ENCODE results near the gene SAMD9. TPM values are rescaled to one million over a fixed set of nuclear protein-coding genes. Genes with fewer than 3 reads are reported as not detected.
"Not testable (repeated sequence)": the region's sequence is repeated elsewhere in the genome, so short reads cannot be mapped to it uniquely, and the experiment has no call there.

The SAMD9 gene
- 131 and 132 TPM in 2 replicates for total RNA-seq (2014; rRNA removed; shearing (Covaris generic))

DNA sequence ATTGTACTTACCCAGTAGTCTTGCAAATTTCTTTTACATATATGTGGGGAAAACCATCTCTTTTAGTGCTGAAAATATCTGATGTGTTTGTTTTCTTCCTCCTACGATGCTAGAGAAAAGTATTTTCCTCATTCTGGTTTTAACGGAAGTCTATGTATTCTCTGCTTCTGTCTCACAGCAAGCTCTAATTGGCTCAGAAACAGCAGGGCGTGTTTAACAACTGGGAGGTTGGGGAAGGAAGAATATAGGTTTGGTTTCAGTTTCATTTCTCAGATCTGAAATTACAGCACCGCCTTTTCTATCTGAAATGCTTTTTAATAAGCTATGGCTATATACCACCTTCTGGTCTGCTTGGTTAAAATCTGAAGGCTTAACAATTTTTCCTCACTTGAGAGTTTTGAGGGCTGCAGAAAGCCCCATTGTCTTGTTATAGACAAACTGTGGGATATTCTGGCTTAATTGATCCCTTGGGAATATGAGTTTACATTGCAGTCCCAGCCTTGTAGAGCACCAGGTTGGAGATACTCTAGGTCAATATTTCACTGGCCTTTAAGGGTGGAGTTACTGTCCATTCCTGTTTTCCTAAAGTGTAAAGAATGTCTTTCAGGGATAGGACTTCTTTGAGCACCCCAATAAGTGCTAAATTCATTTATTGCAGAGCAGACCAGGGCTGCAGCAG lies at the start of gene SAMD9:
Gene SAMD9, minus strand, starts transcription at position 128 of the 679 bp plus-strand sequence. CDS start 11,882 bp downstream, outside the sequence.
- peak; percentile 97 for DNase-seq (ENCODE audit: low read depth)

DNA sequence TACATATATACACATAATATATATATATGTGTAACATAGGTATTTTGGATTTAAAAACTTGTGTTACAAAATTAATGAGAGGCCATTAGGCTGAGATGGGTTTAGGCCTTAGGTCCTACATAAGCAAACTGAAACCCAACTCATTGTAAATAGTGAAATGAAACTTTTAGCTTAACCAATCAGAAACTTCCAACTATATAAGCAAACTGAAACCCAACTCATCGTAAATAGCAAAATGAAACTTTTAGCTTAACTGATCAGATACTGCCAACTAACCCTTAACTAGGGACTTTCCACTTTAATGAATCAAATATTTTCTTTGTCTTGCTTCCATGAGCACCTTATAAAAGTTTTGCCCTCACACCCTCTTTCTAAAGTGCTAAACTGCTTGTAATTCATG lies 47.7 kb upstream of the SAMD9 start:
- DNase-seq (ENCODE audit: low read depth), result peak; percentile 47

DNA sequence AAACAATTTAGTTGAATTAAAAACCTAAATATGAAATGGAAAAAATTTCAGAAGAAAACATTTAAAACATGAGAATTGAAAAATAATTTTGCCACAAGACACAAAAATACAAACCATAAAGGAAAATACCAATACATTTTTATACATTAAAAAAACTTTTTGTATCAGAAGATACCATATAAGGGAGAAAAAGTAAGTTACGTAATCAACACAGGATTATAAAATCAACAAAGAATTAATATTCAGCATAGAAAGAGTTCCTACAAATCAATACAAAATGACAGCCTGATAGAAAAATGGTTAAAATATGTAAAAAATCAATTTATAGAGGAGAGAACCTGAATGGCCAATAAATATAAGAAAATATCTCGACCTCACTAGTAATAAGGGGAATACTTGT lies 47.0 kb upstream of the SAMD9 start:
- DNase-seq (ENCODE audit: low read depth), result no peak

DNA sequence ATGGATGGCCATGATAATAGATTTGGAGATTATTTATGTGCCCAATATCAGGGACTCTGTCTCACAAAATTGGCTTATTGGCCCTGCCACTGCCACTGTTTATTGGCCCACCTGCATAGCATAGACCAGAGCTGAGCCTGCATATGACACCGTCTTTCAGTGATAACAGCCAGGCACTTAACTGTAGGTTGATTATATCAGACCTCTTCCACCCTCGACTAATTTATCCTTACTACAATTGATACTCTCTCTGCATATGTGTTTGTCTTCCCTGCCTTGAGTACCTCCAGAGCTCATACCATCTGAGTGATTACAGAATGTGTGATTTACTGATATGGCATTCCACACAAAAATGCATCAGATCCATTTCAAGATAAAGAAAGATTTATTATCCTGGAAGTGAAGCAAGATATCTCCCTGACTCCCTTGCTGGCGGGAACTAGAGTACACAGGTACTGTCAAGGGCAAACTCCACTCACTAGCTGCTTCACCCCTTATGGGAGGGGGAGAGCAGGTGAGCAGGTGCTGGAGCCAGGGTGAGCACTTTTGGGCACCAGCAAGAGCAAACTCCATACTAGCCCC lies 43.5 kb upstream of the SAMD9 start:
- peak; percentile 73 for DNase-seq (ENCODE audit: low read depth)

DNA sequence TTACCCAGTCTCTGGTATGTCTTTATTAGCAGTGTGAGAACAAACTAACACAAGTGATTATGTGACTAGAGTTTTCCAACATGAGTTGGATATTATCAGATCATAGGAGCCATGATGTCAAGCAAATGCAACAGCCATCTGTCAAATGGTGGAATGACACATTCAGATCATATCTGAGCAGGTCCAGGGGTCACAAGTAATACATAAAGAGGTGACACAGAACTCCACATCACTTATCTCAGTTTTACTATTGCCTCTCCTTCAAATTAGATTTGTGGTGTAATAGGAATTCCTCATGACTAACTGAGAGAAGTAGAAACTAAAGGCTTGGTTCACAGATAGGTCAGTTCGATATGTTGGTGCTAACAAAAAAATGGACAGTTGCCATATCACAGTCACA lies 42.6 kb upstream of the SAMD9 start:
- DNase-seq (ENCODE audit: low read depth), result peak; percentile 94

DNA sequence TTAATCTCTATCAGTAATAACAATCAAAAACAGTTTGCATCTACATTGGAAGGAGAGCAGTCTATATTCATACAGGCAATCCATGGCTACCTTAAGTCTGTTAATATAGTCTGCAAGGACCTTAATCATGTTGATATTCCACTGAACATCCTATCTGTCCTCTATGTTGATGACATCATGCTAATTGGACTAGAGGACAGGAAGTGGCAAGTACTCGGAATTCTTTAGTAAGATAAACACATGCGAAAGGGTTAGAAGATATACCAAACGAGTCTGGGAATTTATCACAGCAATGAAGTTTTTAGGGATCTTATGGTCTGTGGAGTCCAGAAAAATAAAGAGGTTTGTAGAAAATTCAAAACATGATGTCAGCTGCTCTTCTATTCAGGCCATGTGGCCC lies 41.7 kb upstream of the SAMD9 start:
- DNase-seq (ENCODE audit: low read depth), result peak; percentile 78

DNA sequence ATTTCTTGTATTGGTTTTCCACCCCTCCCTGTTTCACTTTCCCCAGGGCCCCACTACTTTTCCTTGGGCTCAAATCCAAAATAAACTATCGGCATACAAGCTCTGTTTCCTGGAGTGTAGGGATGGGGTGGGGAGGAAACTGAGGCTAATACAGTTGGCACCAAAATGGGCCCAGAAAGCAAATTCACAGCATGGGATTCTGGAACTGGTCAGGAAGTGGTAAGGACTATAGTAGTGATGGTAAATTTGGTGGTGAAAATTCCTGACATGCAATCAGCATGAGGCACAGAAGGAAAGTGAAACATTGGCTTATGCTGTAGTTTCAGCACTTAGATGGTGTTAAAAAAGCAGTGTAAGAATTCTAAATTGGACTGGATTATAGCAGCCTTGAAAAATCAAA lies 39.1 kb upstream of the SAMD9 start:
- peak; percentile 84 for DNase-seq (ENCODE audit: low read depth)

DNA sequence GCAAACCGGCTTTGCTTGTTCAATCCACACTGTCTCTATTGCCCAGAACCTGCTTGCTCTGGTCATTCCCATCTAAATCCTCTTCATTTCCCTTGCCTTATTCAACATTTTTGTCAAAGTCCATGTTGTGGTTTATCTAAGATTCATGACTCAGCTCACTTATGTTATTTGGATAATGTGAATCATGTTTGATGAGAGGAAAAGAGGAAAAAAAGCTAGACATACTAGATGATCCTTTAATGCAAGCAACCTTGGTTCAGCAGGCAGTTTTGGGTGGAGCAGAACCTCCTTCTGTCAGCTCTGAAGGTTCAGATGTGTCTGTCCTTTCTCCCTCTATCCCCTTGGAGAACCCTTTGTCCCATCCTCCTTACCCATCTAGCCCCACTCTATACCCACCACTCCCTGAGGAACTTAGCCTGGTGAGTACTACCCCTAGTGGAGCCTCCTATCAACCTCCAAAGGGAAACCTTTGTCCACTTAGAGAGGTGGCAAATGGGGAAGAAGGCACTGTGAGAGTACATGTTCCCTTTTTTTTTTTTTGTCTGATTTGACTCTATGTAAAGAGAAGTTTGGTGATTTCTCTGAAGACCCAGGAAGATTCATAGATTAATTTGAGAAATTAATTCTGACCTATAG lies 32.5 kb upstream of the SAMD9 start:
- peak; percentile 87 for DNase-seq (ENCODE audit: low read depth)

DNA sequence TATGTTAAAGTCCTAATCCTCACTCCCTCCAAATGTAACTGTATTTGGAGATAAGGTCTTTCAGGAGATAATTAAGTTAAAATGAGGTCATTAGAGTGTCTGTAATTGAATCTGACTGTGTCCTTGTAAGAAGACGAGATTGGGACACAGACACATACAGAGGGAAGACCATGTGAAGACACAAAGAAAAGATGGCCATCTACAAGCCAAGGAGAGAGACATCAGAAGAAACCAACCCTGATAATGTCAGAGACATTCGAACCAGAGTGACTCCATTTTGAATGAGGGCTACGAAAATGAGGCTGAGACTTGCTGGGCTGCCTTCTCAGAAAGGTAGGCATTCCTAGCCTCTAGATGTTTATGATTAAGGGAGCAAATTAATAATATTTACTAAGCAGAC lies 30.9 kb upstream of the SAMD9 start:
- DNase-seq (ENCODE audit: low read depth), result no peak

DNA sequence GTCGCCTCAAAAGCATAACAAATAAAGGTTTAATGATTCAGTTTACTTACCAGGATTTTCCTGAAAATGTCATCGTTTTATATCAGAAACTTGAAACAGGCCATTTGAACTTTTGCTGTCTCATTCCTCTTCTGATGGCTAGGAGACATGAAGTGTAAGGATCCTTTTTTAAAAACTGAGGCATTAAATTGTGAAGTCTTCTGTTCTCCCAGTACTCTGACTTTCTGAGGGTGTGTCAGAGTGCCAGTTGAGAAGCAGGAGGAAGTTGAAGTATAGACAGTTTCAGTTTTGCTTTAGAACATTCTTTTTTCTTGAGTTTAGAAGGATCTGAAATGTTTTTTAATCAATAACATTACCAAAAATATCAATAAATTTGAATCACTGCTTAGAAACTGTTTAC lies 30.4 kb upstream of the SAMD9 start, which contains the start of gene SAMD9L:
Gene SAMD9L, minus strand, starts transcription at position 242 of the 400 bp plus-strand sequence. CDS start 12,414 bp downstream, outside the sequence.
- DNase-seq (ENCODE audit: low read depth), result peak; percentile 70

DNA sequence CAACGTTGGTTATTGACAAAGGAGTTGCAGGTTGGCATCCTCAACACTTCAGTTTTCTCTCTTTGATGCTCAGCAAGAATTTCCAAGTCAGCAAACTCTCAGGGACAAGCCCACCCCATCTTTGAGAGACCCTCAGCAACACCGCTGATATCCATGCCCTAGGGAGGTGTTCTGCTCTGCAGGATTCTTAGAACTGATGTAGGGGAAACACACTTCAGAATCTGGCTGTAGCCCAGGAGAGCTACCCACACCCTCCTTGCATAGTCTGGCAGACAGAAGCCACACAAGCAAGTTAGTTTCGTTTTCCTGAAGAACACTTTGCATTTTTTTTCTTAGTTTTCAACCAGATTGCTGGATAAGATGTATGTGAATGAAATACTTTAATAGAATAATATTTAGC lies 29.6 kb upstream of the SAMD9 start:
- DNase-seq (ENCODE audit: low read depth), result peak; percentile 84

DNA sequence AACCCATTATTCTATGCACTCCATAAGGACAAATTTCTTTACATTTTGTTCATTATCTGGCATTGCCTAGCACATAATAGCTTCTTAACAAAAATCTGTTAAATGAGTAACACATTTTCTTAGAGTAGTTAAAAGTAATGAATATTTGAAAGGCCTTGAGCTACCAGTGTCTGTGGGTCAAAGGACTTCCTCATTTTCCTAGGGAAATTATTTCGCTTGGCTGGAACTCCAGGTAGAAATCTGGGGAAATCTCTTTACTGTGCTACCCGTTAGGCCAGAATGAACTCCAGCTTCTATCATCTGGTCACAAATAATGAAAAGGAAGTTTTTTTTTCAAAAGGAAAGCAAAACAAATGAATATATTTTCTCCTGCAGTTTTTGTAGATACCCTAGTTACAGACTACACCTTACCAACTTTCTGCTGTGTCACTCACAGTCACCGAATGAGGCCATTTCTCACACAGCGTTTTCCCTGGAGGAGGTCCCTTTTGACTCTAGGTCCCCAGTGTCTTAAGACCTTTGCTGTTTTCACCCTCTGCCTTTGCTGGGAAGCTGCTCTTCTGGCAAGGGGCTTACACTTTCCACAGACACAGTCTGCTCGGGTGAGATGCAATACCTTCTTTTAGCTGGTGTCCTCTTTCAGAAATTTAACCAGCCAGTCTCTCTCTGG lies 28.8 kb upstream of the SAMD9 start:
- DNase-seq (ENCODE audit: low read depth), result peak; percentile 48

DNA sequence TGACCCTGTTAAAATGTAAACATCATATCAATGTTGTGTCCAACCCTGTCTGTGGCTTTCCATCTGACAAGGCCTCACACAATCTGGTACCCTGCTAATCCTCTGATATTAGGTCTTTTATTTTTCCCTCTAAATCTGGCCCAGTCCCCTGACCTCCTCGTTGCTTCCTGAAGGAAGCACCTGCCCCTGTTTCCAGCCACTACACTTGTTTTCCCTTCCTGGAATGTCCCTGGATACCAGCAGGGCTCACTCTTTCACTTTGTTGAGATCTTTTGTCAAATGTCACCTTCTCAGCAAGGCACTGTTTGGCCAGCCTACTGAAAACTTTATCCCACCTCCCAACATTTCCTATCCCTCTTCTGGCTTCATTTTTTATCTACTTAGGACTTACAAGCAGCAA lies 28.3 kb upstream of the SAMD9 start:
- peak; percentile 36 for DNase-seq (ENCODE audit: low read depth)

DNA sequence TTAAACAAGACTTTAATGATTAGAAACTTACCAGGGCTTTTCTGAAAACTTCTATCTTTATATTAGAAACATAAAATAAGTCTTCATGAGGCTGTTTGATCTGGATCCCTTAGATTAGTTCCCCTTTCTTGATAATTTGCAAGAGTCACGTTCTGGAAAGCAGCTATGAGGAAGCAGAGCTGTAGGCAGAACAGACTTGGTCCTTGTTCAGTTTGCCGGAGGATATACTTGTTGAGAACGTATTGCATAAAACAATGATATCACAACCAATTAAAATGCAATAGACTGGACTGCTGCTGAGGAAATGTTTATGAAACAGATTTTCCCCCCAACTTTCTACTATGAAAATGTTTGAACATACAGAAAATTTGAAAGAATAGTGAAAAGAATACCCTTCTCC lies 27.6 kb upstream of the SAMD9 start:
- no peak for DNase-seq (ENCODE audit: low read depth)

DNA sequence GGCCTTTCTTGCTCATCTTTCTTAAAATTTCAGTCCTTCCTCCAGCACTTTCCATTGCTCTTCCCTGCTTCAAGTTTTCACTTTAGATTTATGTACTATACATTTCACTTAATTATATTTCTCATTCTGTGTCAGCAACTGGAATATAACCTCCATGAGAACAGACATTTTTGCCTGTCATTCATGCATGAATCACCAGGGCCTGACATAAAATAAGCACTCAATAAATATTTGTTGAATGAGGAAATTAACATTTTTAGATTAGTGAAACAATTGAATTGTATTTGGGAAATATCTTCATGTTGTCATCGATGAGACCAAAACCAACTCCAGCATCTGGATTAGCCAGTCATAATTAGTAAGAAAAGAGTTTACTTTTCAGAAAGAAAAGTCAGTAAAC lies 24.3 kb upstream of the SAMD9 start:
- no peak for DNase-seq (ENCODE audit: low read depth)

DNA sequence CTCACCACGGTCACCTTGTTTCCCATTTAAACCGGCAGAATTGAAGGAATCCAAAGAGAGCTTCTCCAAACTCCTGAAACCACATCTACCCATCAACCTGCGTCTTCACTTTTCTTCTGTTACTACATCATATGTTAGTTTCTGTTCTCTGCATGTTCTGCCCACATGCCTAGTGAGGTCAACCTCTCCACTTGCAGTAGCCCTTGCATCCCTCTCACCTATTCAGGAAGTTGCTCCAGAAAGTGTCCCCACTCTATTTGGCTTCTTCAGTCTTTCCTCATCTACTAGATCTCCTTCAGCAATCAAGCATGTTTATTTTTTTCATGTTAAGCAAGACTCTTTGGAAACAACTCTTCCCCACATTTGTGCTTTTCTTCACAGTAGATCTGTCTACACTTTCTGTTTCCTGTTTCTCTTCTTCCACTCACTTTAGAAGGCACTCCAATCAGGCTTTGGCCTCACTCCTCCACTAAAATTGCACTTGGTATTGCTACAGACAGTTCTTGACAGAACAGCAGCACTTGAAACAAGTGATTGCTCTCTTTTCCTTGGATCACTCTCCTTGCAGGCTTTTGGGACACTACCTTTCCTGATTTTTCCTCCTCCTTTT lies 22.9 kb upstream of the SAMD9 start:
- no peak for DNase-seq (ENCODE audit: low read depth)

DNA sequence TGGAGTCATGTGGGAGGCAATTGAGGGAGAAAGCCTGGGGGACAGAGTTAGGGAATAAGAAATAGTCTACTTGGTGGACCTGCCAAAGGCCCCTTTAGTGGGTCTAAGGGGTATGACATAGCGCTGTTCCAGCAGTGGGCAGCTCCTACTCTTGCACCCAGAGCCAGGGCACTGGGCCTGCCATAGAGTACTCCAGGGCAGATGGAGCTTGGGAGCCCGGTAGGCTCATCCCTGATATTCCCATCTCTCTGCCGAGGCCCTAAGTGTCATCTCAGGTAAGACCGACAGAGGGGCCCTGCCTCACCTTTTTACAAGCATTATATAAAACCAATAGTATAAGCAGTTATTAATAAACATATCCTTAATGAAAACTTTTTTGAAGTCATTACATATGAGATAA lies 20.8 kb upstream of the SAMD9 start:
- no peak for DNase-seq (ENCODE audit: low read depth)

DNA sequence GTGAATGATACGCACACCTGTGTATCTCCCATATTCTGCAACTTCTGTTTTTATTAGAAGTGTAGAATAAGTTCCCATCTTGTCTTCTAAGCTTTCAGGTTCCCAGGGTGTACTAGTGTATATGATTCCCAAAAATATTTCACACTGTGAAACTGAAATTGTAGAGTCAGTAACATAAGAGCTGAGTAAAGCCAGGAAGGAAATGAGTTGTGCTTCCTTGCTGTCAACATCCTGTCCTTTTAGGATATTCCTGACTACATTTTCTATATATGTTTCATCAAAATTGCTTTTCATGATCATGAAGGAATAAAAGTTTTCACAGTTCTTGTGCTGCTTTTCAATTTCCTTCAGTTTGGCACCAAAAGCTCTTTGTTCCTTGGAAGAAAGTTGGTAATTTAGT lies 15.2 kb upstream of the SAMD9 start:
- no peak for DNase-seq (ENCODE audit: low read depth)

DNA sequence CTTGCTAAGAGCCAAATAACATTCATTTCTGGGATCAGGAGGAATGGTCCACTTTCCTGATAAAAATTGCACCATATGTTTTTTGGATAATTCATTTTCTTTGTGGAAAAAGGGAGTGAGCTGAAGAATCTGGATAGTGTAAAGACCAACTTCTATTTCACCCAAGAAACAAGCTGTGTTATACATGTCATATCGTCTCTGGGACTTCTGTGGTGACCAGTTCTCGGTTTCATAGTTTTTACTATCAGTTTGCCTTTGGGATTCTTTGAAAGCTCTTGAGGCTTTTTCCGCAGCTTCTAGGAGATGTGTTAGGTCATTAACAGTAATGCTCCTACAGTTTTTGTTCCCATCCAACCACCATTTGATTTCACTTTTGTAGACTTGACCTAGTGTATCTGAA lies 14.4 kb upstream of the SAMD9 start:
- no peak for DNase-seq (ENCODE audit: low read depth)

DNA sequence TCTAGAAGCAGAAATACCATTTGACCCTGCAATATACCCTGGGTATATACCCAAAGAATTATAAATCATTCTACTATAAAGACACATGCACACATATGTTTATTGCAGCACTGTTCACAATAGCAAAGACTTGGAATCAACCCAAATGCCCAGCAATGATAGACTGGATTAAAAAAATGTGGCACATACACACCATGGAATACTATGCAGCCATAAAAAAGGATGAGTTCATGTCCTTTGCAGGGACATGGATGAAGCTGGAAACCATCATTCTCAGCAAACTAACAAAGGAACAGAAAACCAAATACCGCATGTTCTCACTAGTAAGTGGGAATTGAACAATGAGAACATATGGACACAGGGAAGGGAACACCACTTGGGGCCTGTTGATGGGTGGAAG lies 9.2 kb upstream of the SAMD9 start:
- not testable (repeated sequence) for DNase-seq (ENCODE audit: low read depth)

DNA sequence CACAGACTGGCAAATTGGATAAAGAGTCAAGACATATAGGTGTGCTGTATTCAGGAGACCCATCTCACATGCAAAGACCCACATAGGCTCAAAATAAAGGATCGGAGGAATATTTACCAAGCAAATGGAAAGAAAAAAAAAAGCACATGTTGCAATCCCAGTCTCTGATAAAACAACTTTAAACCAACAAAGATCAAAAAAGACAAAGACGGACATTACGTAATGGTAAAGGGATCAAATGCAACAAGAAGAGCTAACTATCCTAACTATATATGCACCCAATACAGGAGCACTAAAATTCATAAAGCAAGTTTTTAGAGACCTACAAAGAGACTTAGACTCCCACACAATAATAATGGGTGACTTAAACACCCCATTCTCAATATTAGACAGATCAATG lies 5.8 kb upstream of the SAMD9 start:
- DNase-seq (ENCODE audit: low read depth), result not testable (repeated sequence)
